HepG2 (cell line): Measurements from ENCODE around the gene CAMTA1. TPM values are rescaled to one million over a fixed set of nuclear protein-coding genes. Genes with fewer than 3 reads are reported as not detected.

Source experiments
- AKAP8 ChIP-seq: sonication (generic); formaldehyde crosslinking; IDR thresholded peaks from 2 replicates; pipeline ENCODE4 v1.5.1; 2020; ENCODE audit warnings: mild to moderate bottlenecking, missing genetic modification reagents
- ATF7-NPFF ChIP-seq: sonication (generic); formaldehyde crosslinking; IDR thresholded peaks from 2 replicates; pipeline ENCODE4 v1.8.1; 2023; ENCODE audit warnings: mild to moderate bottlenecking, low read depth, missing genetic modification reagents, moderate library complexity
- CEBPG ChIP-seq: IDR thresholded peaks from 2 replicates; pipeline ENCODE4 v1.6.1; 2016
- GATA4 ChIP-seq: sonication (generic); IDR thresholded peaks from 2 replicates; pipeline ENCODE4 v1.6.1; 2016; ENCODE audit warnings: antibody characterized with exemption, low read depth, borderline replicate concordance
- HNRNPH1 ChIP-seq: fragments of 200-400 bp; formaldehyde crosslinking; optimal IDR thresholded peaks from 2 replicates; pipeline ENCODE3; 2017; ENCODE audit warnings: mild to moderate bottlenecking, low read depth, low read length
- ISL2 ChIP-seq: sonication (generic); formaldehyde crosslinking; IDR thresholded peaks from 2 replicates; pipeline ENCODE4 v1.5.0; 2020; ENCODE audit warnings: missing genetic modification reagents
- LCORL ChIP-seq, 2 experiments: fragments of 450-650 bp in 1 of 2; sonication (generic) in 1 of 2; formaldehyde crosslinking in 1 of 2; IDR thresholded peaks; 2 replicates each; pipeline versions ENCODE4 v1.5.0 to v1.6.1; 2017 to 2020; ENCODE audit warnings: antibody characterized with exemption in 1 of 2, missing genetic modification reagents in 1 of 2
- MLLT10 ChIP-seq: sonication (generic); formaldehyde crosslinking; IDR thresholded peaks from 2 replicates; pipeline ENCODE4 v1.4.0; 2020; ENCODE audit warnings: missing genetic modification reagents
- NONO ChIP-seq, 2 experiments: fragments of 450-650 bp in 1 of 2; sonication (generic) in 1 of 2; formaldehyde crosslinking in 1 of 2; IDR thresholded peaks in 1 of 2; conservative IDR thresholded peaks in 1 of 2; 2 replicates each; pipeline versions ENCODE4 v1.6.1 to v1.8.0; 2017 to 2022; ENCODE audit warnings: mild to moderate bottlenecking in 1 of 2, missing genetic modification reagents in 1 of 2, moderate library complexity in 1 of 2
- RCOR2 ChIP-seq: IDR thresholded peaks from 2 replicates; pipeline ENCODE4 v1.6.1; 2016; ENCODE audit warnings: missing biosample characterization, missing genetic modification reagents
- RFXAP ChIP-seq: sonication (generic); formaldehyde crosslinking; IDR thresholded peaks from 2 replicates; pipeline ENCODE4 v1.4.0; 2020; ENCODE audit warnings: missing genetic modification reagents, borderline replicate concordance
- SNRNP70 ChIP-seq: fragments of 200-400 bp; formaldehyde crosslinking; IDR thresholded peaks from 2 replicates; pipeline ENCODE4 v1.6.1; 2017; ENCODE audit warnings: mild to moderate bottlenecking, low read depth, low read length, moderate library complexity
- SRSF1 ChIP-seq: fragments of 200-400 bp; formaldehyde crosslinking; optimal IDR thresholded peaks from 2 replicates; pipeline ENCODE3; 2017; ENCODE audit warnings: mild to moderate bottlenecking, low read depth, low read length, moderate library complexity
- ZBTB1 ChIP-seq: sonication (generic); formaldehyde crosslinking; IDR thresholded peaks from 2 replicates; pipeline ENCODE4 v1.4.0; 2020; ENCODE audit warnings: missing genetic modification reagents, borderline replicate concordance
- ZBTB46 ChIP-seq: sonication (generic); formaldehyde crosslinking; IDR thresholded peaks from 2 replicates; pipeline ENCODE4 v1.4.0; 2020; ENCODE audit warnings: mild to moderate bottlenecking, missing genetic modification reagents, borderline replicate concordance
- ZFP1 ChIP-seq: IDR thresholded peaks from 2 replicates; pipeline ENCODE4 v1.6.1; 2016
- ZKSCAN8 ChIP-seq: IDR thresholded peaks from 2 replicates; pipeline ENCODE4 v1.6.1; 2016; ENCODE audit warnings: borderline replicate concordance, missing genetic modification reagents, missing compliant biosample characterization
- ZNF101 ChIP-seq: sonication (generic); formaldehyde crosslinking; IDR thresholded peaks from 2 replicates; pipeline ENCODE4 v1.4.0; 2020; ENCODE audit warnings: mild to moderate bottlenecking, low read depth, missing genetic modification reagents, borderline replicate concordance
- ZNF512B ChIP-seq: sonication (generic); formaldehyde crosslinking; IDR thresholded peaks from 2 replicates; pipeline ENCODE4 v1.5.1; 2020; ENCODE audit warnings: missing genetic modification reagents, mild to moderate bottlenecking, borderline replicate concordance
- ZNF574 ChIP-seq: sonication (generic); formaldehyde crosslinking; IDR thresholded peaks from 2 replicates; pipeline ENCODE4 v1.4.0; 2020; ENCODE audit warnings: missing genetic modification reagents
- ZNF670 ChIP-seq: sonication (generic); formaldehyde crosslinking; IDR thresholded peaks from 2 replicates; pipeline ENCODE4 v1.8.0; 2022; ENCODE audit warnings: mild to moderate bottlenecking, missing genetic modification reagents, borderline replicate concordance
- ZNF788 ChIP-seq: sonication (generic); formaldehyde crosslinking; IDR thresholded peaks from 2 replicates; pipeline ENCODE4 v1.5.0; 2020; ENCODE audit warnings: mild to moderate bottlenecking, missing genetic modification reagents, borderline replicate concordance
- polyA plus RNA-seq, 8 experiments: library from polyadenylated mRNA; depleted of rRNA in 3 of 8; stranded (reverse) in 7 of 8; unstranded in 1 of 8; fragments of >200 nt; fragmentation: Illumina TruSeq in 4 of 8; extraction: Trizol in 4 of 8; gene quantifications; 2 replicates each; pipeline versions ENCODE4 v1.2.1 to v1.2.3, GENCODE V29; 2011 to 2016; ENCODE audit warnings: low read depth in 4 of 8, missing spikeins in 1 of 8, mixed read lengths in 1 of 8; ENCODE audit not compliant: insufficient read depth in 1 of 8
- total RNA-seq, 5 experiments: library from RNA; depleted of rRNA; stranded (reverse); fragments of >200 nt; fragmentation: Illumina TruSeq; extraction: Trizol; gene quantifications; 2 replicates each; pipeline ENCODE4 v1.2.3, GENCODE V29; 2016; ENCODE audit warnings: low read depth in 1 of 5

Gene CAMTA1
- total and polyA plus RNA-seq, 2 of the 13 experiments (the other 11 are each of a cell fraction or from before 2014, with no cell fraction given): 25.0 to 36.4 TPM

GRCh38 chr1:6784560-6785317 lies 515 bp upstream of the CAMTA1 start (continued):
- TF ChIP-seq ZNF512B: no peak
- TF ChIP-seq ZNF670 (CRISPR knock-in tag): no peak
- TF ChIP-seq ZBTB46 (CRISPR knock-in tag): no peak
- no peak for TF ChIP-seq HNRNPH1
- 0 out of 2 replicates have a peak, but pooled peaks have one; percentile 12 for TF ChIP-seq GATA4
- TF ChIP-seq RFXAP (CRISPR knock-in tag): peak; percentile 88
- no peak for TF ChIP-seq ZKSCAN8 (CRISPR knock-in tag)
- no peak for TF ChIP-seq ZBTB1 (CRISPR knock-in tag)
- TF ChIP-seq ZNF788 (CRISPR knock-in tag): no peak; the same call in 1 of the 2 replicates
- no peak for TF ChIP-seq RCOR2
- no peak for TF ChIP-seq LCORL (IDR thresholded peaks at IDR 0.05)
- peak; percentile 31; the same call in 1 of the 2 replicates for TF ChIP-seq LCORL (CRISPR knock-in tag; IDR thresholded peaks at IDR 0.05)
- TF ChIP-seq ZFP1 (CRISPR knock-in tag): no peak
- TF ChIP-seq CEBPG (CRISPR knock-in tag): no peak
- TF ChIP-seq AKAP8 (CRISPR knock-in tag): no peak; the same call in 1 of the 2 replicates
- no peak for TF ChIP-seq SNRNP70
- no peak for TF ChIP-seq NONO (IDR thresholded peaks at IDR 0.05)
- TF ChIP-seq NONO (CRISPR knock-in tag; conservative IDR thresholded peaks at IDR 0.05): peak; percentile 38; the same call in 1 of the 2 replicates
- TF ChIP-seq MLLT10 (CRISPR knock-in tag): no peak
- TF ChIP-seq ZNF574 (CRISPR knock-in tag): peak; percentile 43; the same call in 1 of the 2 replicates
- 0 out of 2 replicates have a peak, but pooled peaks have one; percentile 18 for TF ChIP-seq ISL2 (CRISPR knock-in tag)
- peak; percentile 75; the same call in 1 of the 2 replicates for TF ChIP-seq ATF7-NPFF (CRISPR knock-in tag)
- no peak for TF ChIP-seq ZNF101
- no peak for TF ChIP-seq SRSF1
